KBM-7 (cell line): ENCODE results near the gene BAZ1B.
A peak's percentile ranks its signal among the peaks of the same experiment; 100 is the strongest.

ENCODE experiments used
- DNase-seq: peaks from one replicate; pipeline ENCODE4 v3.0.0-alpha.2; 2015
- in situ Hi-C: fragments of 300-500 bp; cut with MboI; formaldehyde crosslinking; loops from 2 replicates; pipeline ENCODE4 v1.14.3; 2020; ENCODE audit warnings: low sequenced_read_pairs, low pct_unique_long_range_greater_than_20kb, mixed read lengths

The BAZ1B gene

GRCh38 chr7:73452999-73453635, 69.0 kb downstream of the BAZ1B start:
- in situ Hi-C loops, result no loop called here
- DNase-seq, result no peak

- in situ Hi-C loops, result no loop called here
- peak; percentile 65 for DNase-seq
Observed at GRCh38 chr7:73451780-73452398, 70.2 kb downstream of the BAZ1B start.

GRCh38 chr7:73449422-73449821, 72.7 kb downstream of the BAZ1B start:
- in situ Hi-C loops, result no loop called here
- no peak for DNase-seq

GRCh38 chr7:73448609-73449008, 73.5 kb downstream of the BAZ1B start:
- no peak for DNase-seq

GRCh38 chr7:73447121-73447733, 74.9 kb downstream of the BAZ1B start:
- DNase-seq, result no peak
- in situ Hi-C loops, result no loop called here

More at GRCh38 chr7:73448609-73449008, 73.5 kb downstream of the BAZ1B start:
- in situ Hi-C loops, result no loop called here

GRCh38 chr7:73446682-73447081, 75.4 kb downstream of the BAZ1B start:
- in situ Hi-C loops, result no loop called here
- DNase-seq, result no peak

GRCh38 chr7:73443548-73444255, 78.4 kb downstream of the BAZ1B start:
- DNase-seq, result no peak
- in situ Hi-C loops, result no loop called here

- in situ Hi-C loops, result no loop called here
Observed at GRCh38 chr7:73442903-73443500, 79.1 kb downstream of the BAZ1B start.

GRCh38 chr7:73442222-73442902, 79.7 kb downstream of the BAZ1B start:
- in situ Hi-C loops, result no loop called here

More at GRCh38 chr7:73442903-73443500, 79.1 kb downstream of the BAZ1B start:
- DNase-seq, result no peak

GRCh38 chr7:73439410-73439704, 82.7 kb downstream of the BAZ1B start:
- in situ Hi-C loops, result no loop called here
- no peak for DNase-seq

More at GRCh38 chr7:73442222-73442902, 79.7 kb downstream of the BAZ1B start:
- no peak for DNase-seq

GRCh38 chr7:73438547-73439409, 83.3 kb downstream of the BAZ1B start:
- in situ Hi-C loops, result no loop called here
- DNase-seq, result no peak

GRCh38 chr7:73437621-73438416, 84.3 kb downstream of the BAZ1B start:
- DNase-seq, result no peak
- in situ Hi-C loops, result no loop called here

GRCh38 chr7:73437091-73437490, 85.0 kb downstream of the BAZ1B start:
- no peak for DNase-seq
- in situ Hi-C loops, result no loop called here

GRCh38 chr7:73436031-73436929, 85.8 kb downstream of the BAZ1B start:
- in situ Hi-C loops, result no loop called here
- no peak for DNase-seq

GRCh38 chr7:73435471-73436009, 86.6 kb downstream of the BAZ1B start:
- in situ Hi-C loops, result no loop called here
- no peak for DNase-seq

- no peak for DNase-seq
- in situ Hi-C loops, result no loop called here
Observed at GRCh38 chr7:73434701-73435069, 87.4 kb downstream of the BAZ1B start.
